Fibroblast of skin of right biceps (primary cell): ENCODE results near the gene GALNT15.

Source experiments
- DNase-seq: peaks from one replicate; pipeline ENCODE4 v3.0.0-alpha.2; 2013

GALNT15 gene

DNA sequence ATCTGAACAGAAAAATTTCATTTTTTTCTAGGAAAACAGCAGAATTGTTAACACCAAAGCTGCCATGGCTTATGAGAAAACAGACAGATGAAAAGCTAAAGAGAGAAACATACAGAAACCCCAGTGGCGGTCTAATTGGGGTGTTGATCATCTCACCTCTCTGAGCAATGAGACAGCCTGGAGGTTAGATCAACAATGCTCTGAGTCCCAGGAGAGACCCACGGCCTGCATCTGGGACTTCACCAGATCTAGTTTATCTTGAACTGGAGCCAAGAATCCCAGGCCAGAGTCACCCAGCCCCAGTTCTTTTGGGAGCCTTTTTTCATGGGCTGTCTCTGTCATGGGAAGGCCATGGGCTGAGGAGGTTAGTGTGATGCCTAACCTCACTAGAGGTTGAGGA lies 3.5 kb upstream of the GALNT15 start:
- peak; percentile 67 for DNase-seq

DNA sequence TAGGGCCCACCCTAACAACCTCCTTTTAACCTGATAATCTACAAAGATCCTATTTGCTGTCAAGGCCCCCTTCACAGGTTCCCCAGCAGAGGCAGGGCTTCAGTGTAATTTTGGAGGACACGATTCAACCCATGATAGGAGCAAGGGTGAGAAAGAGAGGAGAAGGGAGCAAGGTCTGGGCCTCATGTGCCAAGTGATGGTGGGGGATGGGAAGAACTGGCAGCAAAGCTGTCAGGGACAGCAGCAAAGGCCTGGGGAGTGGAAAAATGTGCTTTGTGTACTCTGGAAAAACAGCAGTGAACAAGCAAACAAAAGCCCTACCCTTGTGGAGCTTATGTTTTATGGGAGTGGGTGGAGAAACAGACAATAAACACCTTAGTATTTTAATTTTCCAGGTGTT lies 2.7 kb upstream of the GALNT15 start:
- no peak for DNase-seq

DNA sequence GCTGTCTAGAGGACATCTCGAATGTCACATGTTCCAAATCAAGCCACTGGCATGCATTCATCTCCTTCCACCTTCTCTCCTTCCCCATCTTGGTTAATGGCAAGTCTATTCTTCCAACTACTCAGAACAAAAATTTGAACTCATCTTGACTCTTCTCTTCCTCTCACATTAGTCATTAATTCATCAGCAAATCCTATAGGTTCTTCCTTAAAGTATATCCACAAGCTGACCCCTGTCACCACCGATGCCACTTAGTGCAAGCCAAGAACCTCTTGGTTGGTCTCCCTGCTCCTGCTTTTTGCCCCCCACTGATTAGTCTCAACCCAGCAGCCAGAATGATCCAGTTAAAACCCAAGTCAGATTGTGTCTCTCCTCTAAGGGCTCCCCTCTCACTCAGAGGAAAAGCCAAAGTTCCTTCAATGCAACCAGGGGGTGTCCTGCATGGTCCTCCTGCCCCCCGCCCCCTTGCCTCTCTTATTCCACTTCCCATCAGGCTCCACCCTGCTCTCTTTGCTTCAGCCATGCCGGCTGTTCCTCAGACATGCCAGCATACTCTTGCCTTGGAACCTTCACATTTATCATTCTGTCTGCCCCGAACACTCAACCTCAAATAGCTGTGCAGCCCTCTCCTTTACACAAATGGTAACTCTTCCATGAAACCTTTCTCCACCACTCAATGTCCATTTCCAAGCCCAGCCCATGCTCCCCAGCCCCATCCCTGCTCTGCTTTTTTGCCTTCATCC lies 1.0 kb upstream of the GALNT15 start:
- DNase-seq = peak; percentile 78

DNA sequence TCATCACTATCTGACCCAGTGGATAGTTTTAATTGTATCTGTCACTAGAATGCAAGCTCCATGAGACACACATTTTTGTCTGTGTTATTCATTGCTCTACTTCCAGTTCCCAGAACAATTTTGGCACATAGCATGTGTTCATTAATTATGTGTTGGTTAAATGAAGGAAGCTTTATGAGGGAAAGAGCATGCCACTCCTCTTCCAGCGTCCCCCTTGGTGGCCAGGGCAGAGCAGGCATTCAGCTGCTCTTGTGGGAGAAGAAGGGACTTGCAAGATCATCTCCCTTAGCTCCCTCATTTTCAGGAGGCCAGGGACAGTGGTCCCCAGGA lies 489 bp upstream of the GALNT15 start:
- DNase-seq = peak; percentile 93

DNA sequence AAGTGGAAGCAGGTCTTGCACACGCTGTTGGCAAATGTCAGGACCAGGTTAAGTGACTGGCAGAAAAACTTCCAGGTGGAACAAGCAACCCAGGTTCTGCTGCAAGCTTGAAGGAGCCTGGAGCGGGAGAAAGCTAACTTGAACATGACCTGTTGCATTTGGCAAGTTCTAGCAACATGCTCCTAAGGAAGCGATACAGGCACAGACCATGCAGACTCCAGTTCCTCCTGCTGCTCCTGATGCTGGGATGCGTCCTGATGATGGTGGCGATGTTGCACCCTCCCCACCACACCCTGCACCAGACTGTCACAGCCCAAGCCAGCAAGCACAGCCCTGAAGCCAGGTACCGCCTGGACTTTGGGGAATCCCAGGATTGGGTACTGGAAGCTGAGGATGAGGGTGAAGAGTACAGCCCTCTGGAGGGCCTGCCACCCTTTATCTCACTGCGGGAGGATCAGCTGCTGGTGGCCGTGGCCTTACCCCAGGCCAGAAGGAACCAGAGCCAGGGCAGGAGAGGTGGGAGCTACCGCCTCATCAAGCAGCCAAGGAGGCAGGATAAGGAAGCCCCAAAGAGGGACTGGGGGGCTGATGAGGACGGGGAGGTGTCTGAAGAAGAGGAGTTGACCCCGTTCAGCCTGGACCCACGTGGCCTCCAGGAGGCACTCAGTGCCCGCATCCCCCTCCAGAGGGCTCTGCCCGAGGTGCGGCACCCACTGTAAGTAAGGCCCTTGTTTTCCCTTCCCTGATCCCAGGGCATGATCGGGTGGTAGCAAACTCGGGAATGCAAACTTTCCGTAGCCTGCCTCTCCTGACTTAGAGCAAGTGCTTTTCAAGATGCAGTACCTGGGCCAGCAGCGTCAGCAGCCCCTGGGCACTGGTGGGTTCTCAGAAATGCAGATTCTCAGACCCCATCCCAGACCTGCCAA lies 759 bp downstream of the GALNT15 start:
- peak; percentile 39 for DNase-seq

DNA sequence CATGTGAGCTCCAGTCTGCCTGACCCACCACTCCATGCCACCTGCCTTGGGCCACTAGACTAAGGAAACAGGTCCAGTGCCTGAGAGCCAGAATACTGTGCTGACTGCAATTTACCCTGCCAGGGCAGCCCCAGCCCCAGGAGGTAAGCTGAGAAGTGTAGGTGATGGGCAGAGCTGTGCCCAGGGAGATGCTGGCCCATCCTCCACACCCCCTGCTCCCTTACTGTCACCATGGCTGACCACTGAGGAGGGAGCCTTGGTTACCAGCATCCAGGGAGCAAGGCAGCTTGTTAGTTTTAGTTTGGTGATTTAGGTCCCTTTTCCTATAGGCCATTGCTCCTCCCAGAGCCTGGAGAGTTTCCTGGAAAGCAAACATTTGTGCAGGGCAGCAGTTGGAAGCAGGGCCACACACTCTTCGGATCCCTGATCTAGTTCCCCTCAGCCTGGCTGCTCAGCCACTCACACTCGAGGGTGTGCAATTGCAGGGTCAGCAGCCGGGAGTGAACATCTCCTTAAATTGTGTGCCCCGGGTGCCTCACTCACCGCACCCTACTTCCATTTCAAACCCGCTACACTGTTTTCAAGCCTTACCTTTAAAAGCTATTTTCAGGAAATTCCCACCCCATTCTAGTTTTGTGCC lies 2.0 kb downstream of the GALNT15 start:
- peak; percentile 59 for DNase-seq

DNA sequence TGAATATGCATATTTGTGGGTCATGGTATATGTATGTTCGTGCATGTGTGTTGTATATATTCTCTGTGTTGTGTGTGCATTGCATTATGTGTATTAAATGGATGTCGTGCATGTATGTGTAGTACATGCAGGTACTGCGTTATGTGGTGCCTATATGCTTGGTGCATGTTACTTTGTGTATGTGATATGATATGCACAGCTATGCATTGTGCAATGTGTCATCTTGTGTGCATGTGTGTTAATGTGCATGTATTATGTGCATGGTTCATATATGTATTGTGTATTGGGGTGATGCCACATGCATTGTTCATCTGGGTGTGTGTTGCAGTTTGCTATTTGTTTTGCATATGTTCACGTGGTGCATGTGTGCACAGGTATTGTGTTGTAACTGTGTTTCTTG lies 2.9 kb downstream of the GALNT15 start:
- no peak for DNase-seq

DNA sequence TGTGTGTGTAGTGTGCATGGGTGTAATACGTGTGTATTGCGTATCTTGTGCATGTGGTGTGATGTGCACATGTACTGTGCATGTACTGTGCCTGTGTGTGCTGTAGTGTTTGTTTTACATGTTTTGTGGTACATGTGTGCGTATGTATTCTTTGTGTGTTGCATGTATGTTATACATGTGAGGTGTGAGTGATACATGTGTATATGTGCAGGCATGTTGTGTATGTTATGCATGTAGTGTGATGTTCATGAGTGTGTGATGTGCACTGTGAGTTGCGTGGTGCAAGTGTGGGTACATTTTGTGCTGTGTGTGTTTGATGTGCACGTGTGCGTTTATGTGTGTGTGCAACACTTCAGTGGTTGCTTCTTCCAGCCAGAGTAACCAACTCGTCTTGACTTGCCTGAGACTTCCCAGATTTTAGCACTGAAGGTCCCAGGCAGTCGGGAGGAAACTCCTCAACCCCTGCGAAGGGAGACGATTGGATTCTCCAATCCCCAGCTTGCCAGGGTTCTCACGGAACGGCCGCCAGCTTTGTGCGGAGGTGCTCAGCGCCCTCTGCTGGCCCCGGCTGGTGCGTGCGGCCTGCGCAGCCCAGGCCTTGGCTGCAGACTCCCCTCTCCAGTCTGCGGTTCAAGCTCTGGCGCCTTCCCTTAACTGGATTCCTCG lies 3.6 kb downstream of the GALNT15 start:
- DNase-seq = peak; percentile 98

DNA sequence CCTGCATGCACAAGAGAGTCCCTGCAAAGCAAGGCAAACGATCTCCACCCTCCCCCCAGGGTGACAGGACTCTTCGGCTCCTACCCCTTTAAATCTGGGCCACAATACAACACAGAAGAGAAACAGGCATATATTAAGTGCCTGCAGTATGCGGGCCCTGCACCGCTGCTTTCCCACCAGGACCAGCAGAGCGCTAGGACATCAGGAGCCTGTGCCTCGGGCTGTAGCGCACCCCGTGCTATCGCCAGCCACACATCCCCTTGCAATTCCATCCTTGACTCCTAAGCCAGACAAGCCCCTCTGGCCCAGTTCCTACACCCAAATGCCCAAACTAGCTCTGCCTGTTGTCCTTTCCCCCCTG lies 4.1 kb downstream of the GALNT15 start:
- DNase-seq = no peak

DNA sequence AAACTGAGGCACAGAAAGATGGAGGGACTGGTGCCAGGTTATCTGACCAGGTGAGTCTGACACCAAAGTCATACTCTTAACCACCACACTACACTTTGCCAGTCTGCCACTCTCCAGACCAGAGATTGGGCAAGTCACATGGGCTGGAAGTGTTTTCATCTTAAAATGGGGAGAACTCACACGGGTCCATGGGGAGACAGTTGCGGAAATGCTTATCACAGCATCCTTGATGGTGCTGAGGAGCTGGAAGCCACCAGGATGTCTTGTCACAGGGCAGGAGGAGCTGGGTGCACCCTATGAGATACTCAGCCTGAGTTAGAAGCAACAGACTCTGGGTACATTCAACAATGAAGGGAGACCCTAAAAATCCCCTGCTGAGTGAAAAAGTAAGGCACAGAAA lies 4.8 kb downstream of the GALNT15 start:
- no peak for DNase-seq

DNA sequence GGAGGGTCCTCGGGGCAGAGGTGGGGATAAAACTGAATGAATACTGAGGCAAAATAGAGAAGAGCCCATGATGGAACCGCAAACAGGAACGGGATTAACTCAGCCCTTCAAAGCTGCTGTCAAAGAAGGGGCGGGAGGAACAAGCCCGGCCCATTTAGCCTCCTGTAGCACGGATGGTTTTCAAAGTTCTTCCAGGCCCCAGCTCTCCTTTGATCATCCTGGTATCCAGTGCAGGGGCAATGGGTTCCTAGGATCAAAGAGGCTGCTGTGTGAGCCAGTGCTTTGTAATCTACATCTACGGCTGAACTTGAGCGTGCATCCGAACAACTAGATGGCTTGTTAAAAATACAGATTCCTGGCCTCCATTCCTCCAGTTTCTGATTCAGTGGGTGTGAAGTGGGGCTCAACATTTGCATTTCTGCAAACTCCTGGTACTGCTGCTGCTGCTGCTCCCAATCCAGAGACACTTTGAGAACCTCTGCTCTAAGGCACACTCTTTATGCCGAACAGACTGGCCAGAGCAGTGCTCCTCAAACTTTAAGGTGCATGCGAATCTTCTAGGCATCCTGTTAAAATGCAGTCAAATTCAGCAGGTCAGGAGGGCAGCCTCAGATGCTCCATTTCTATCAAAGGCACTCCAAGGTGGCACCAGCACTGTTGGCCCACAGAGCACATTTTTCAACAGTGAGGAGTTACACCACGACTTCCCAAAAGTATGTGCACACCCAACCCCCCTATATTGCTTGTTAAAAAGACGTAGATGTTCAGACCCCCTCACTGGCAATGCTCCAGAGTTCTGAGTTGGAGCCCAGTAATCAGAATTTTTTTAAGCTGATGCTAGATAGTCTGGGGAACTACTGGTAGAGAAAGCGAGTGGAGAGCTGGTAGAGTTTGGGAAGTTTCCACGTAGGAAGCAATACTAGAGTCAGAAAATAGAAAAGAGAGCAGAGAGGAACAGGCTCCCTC lies 5.6 kb downstream of the GALNT15 start:
- DNase-seq = peak; percentile 96

DNA sequence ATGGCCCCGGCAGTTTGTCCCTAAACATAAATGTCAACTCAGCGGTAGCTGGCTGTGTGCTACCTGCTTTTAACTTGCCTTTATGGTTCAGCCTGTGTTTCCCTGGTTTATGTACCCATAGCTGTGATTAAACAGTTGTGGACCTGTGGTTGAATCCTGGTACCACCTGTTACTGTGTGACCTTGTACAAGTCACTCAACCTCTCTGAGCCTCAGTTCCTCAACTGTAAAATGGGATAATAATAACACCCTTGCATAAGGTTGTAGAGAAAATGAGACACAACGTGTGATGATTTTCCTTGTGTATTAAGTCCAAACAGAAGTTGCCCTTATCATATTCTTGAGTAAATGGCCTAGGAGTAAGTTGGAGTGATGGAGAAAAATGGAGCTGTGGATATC lies 6.3 kb downstream of the GALNT15 start:
- no peak for DNase-seq

DNA sequence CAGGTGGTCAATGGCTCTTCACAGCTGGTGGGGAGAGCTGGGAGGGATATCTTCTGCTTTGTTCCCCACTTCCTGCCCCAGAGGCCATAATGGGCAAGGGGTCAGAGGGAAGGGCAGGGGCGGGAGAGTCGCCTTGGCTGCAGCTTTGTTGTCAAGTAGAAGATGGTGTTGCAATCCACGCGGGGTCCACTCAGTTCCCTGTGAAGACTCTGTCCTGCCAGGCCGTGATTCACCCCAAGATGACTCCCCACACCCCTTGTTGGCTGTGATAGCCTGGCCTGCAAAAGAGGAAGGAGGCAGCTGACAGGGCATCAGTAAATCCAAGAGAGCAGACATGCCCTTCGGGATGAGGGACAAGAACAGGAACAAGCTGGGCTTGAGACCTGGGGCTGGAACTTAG lies 6.9 kb downstream of the GALNT15 start:
- DNase-seq = peak; percentile 37

DNA sequence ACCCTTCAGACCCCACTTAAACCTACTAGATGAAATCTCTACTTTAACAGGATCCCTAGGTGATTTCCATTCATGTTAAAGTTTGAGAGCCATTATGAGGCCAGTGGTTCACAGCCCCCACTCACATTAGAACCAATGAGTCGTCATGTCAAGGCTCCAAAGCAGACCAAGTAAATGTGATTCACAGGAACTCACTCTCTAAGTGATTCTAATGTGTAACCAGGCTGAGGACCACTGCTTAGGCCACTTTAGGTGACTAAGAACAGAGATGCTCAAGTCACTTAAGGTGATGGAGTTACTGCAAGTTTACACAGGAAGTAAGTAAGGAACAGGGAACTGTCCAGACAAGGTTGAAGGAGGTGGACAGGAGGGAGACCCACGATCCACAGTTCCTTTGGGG lies 7.7 kb downstream of the GALNT15 start:
- peak; percentile 81 for DNase-seq

DNA sequence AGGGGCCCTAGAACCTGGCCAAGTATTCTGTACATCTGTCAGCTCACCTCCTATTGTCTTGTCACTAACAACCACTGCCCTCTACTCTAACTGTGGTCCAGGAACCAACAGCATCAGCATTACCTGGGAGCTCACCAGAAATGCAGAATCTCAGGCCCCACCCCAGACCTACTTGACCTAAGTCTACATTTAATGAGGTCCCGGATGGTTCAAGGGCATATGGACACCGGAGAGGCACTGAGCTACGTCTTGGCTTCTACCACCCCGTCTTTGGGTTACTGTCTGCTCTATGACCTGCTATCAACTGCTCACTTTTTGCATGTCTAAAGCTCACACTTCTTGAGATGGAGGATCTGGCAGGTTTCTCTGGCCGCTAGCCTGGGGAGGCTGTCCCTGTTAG lies 8.1 kb downstream of the GALNT15 start:
- no peak for DNase-seq

DNA sequence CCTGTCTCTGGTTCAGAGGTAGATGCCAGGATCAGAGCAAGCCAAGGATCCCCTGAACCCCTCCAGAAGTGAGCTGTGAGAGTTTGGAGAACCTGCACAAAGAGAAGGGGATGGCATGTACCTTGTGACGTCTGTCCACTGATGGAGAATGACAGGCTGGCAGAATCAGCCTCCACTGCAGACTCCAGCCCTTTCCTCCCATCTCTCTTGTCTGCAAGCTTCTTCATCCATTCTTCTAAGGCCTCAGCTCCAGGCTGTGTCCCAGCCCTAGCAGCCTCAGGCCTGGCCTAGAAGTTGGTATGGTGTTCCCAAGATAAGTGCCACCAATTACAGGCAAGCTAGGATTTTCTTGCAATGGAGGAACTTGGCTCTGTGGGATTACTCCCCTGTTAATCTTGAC lies 8.6 kb downstream of the GALNT15 start:
- DNase-seq = no peak

DNA sequence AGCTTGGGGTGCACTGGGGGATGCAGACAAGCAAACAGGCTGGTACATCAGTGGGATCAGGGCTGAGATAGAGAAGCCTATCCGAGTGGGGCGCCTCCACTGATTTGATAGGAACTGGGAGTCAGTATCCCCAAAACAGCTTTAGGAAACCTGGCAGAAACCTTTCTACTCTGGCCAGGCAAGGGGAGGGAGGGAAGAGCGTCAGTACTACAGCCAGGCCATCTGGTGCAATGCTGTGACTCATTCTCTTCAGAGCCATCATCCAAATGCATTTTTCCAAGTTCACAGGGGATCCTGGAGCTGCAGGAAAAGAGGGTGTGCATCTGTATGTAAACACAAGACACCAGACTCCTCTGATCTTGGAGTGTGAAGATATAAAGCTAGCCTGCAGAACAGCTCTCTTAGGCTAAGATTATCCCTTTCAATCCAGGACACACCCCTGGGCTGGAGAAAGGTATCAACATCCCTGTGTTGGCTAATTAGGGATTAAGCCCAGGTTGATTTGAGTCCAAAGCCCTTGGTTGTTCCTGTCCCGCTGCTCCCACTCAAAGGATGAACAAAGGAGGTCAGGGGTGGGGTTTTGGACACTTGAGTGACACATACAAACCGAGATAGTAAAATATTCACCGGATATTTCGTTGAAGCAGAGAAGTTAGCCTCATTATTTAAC lies 9.3 kb downstream of the GALNT15 start:
- DNase-seq = peak; percentile 93

DNA sequence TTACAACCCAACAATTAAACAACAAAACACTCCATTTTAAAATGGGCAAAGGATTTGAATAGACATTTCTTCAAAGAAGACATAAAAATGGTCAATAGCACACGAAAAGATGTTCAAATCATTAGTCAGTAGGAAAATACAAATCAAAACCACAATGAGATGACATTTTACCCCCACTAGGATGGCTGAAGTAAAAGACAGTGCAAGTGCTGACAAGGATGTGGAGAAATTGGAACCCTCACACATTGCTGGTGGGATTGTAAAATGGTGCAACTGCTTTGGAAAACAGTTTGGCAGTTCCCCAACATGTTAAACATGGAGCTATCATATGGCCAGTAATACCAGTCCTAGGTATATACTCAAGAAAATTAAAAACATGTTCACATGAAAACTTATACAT lies 11.6 kb downstream of the GALNT15 start:
- DNase-seq = peak; percentile 92

DNA sequence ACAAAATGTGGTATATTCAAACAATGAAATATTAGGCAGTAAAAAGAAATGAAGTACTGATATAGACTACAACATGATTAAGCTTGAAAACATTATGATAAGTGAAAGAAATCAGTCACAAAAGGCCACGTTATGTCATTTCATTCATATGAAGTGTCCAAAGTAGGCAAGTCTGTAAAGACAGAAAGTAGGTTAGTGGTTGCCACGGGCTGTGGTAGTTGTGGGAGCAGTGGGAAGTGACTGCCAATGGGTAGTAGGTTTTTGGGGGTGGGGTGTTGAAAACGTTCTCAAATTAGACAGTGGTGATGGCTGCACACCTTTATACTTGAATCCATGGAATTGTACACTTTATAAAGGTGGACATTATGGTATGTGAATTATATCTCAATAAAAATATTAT lies 12.1 kb downstream of the GALNT15 start:
- DNase-seq = no peak

DNA sequence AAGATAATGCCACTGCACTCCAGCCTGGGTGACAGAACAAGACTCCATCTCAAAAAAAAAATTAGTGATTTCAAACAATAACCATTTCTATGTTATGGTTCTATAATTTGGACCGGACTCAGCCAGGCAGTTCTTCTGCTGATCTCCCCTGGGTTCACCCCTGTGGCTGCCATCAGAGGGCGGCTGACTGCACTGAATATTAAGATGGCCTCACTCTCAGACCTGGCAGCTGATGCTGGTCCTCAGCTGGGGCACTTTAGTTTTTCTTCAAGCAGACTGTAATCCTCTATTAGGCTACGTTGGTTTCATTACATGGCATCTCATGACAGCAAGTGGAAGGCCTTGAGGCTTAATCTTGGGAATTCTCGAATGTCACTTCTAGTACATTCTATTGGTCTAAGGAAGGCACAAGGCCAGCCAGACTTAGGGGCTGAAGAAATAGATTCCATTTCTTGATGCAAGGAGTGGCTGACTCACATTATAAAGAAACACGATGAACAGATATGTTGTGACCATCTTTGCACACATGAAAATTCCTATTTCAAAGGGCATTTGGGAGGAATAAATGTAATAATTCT lies 12.8 kb downstream of the GALNT15 start:
- no peak for DNase-seq

DNA sequence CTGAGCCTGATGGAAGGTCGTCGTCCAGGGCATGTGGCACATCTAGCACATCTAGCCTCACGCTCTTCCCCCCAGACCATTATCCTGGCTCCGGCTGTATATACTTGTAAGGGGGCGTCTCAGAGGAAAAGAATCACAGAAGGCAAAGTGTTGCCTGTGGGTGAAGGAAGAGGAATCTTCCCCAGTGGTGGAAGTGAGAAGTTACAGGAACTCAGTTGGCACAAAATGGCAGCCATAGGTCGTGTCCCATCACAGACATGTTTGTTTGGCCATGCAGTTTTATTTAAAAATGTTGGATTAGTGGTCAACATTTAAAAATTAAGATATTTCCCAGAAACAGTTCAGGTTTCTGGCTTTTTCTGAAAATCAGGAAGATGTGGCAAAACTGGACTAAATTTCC lies 13.6 kb downstream of the GALNT15 start:
- no peak for DNase-seq
